HPDE6-E6E7 (cell line): Measurements from ENCODE around the gene A4GALT.

Experiments
- DNase-seq: peaks from one replicate; pipeline ENCODE4 v3.0.0; 2011; ENCODE audit warnings: missing footprints; ENCODE audit errors: extremely low spot score

A4GALT gene

GRCh38 chr22:42701694-42702093 lies 19.0 kb downstream of the A4GALT start:
- no peak for DNase-seq

DNA sequence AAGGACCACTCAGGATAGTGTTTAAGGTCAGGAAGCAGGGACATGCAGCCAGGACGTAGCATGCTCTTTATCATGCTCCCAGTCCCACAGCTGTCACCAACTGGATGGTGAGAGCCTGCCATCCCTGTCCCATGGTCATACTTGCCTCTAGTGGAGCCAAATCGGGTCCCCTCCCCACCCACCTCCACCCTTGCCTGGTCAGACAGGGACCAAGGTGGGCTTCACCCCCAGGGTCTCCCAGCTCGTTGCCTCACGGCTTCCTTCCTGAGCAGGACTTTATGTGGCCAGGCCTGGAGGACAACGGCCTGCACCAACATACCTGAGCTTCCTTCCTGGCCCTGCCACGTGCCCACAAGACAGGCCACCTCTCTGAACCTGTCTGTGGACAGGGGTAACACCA lies 19.8 kb downstream of the A4GALT start:
- DNase-seq, result no peak

- DNase-seq, result no peak
Measured at GRCh38 chr22:42700355-42700754, 20.3 kb downstream of the A4GALT start.

DNA sequence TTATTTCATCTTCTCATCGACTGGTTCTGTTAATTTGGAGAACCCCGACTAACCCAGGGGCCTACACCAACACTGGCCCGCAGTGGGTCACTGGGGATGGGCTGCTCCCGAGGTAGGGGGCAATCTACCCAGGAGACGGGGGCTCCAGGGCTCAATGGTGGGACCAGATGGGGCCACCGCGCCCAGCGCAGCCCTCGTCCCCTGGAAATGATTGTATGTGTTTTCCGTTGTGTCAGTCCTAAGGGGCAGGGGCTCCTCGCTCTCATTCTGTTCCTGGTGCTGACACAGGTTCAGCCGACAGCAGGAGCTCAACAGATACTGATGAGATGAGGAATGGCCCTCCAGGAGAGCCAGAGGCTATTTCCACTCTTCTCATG lies 20.7 kb downstream of the A4GALT start:
- no peak for DNase-seq

GRCh38 chr22:42699281-42699975 lies 21.2 kb downstream of the A4GALT start:
- no peak for DNase-seq

DNA sequence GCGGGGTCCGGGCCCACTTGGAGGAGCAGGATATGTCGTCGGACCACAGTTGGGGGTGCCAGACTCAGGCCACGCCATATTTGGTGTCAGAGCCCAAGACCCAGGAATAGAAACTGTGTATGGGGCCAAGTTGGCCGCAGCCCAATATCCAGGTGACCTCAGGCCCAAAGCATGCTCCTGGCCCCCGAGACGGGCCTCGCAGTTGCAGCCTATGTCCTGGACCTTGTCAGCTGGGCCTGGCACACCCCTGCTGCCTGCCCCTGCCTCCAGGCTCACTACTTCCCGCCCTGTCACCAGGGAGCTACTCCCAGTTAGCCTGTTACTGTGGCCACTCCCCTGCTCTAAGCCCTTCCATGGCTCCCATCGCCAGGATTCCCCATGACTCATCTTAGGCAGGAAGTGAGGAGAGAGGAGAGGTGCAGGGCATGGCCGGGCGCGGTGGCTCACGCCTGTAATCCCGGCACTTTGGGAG lies 23.1 kb downstream of the A4GALT start:
- DNase-seq, result peak; percentile 85

DNA sequence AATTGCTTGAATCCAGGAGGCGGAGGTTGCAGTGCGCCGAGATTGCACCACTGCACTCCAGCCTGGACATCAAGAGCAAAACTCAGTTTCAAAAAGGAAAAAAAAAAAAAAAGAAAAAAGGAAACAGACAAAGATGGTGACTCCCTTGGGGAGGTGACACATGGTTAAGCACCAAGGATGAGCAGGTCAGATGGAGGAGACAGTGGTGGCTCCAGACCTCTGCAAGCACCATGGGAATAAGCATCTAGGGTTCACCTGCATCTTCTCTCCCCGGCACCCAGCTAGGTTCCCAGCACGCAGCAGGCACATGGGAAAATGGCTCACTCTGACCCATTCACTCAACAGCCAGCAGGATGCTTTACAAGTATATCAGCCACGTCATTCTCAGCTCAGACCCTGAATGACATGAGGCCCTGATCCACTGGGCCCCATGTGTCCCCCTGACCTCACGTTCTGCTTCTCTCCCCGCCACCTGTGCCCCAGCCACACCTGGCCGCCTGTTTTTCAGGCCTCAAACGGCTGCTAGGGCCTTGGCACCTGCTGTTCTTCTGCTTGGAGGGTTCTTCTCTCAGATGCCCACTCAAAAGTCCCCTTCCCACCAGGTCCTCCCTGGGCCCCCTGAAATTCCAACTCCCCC lies 24.2 kb downstream of the A4GALT start:
- no peak for DNase-seq

DNA sequence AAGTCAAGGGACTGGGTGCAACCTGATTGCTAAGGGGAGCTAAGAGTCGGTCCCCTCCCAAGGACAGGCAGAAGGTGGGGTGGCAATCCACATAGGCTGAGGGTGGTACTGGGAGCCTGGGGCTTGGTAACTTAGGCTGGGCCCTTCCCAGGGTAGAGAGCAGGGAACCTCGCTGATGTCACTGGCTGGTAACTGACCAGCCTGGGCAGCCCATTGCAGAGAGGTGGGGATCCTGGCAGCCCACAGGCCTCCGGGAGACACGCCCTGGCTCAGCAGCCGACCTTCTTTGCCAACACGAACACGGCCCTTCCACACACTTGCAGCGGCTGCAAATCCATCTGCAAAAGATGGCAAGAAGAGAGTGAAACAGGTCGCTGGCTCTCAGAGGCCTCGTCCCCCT lies 25.4 kb downstream of the A4GALT start:
- DNase-seq, result no peak

- DNase-seq, result no peak
Measured at GRCh38 chr22:42693763-42694683, 26.6 kb downstream of the A4GALT start.

DNA sequence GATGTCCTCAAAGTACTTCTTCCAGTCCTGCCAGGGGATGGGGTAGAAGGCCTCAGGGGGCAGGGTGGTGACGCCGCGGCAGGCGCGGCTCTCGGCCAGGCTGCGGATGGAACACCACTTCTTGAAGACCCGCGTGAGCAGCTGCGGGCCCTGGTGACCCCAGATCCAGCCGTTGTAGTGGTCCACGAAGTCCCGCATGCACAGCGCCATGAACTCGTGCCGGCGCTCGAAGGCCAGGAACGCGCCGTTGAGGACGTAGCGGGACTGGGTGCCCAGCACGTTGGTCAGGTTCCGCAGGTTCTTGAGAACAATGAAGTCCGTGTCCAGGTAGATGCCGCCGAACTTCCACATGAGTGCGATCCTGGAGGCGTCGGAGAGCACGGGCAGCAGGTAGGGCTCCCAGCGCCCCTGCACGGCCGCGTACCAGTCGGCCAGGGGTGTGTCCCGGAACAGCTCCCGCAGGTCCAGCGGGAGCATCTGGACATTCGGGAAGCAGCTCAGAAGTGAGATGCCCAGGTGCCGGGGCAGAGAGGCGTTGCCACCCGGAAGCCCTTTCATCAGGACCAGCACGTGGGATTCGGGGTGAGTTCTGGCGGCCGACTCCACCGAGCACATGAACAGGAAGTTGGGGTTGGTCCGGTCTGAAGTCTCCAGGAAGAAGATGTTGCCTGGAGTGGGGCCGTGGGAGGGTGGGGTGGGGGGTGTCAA lies 27.5 kb downstream of the A4GALT start:
- DNase-seq, result no peak

GRCh38 chr22:42692239-42693054 lies 28.2 kb downstream of the A4GALT start:
- DNase-seq, result no peak

DNA sequence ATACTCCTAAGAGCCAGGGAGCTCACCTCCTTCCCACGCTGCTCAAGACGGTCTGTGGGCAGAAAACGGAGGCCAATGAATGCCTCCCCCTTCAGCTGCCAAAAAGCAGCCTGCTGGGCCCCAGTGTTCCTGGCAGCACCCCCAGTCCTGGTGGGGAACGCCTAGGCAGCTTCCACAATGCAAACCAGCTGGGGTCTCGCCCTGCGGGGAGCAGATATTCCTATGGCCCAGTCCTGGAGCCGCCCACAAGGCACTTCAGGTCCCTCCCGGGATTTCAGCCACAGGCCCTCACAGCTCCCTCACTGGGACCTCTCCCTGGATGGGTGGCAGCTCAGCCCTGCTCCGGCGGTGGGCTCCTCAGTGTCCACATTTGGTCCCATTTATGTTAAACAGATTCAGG lies 29.2 kb downstream of the A4GALT start:
- DNase-seq, result no peak

DNA sequence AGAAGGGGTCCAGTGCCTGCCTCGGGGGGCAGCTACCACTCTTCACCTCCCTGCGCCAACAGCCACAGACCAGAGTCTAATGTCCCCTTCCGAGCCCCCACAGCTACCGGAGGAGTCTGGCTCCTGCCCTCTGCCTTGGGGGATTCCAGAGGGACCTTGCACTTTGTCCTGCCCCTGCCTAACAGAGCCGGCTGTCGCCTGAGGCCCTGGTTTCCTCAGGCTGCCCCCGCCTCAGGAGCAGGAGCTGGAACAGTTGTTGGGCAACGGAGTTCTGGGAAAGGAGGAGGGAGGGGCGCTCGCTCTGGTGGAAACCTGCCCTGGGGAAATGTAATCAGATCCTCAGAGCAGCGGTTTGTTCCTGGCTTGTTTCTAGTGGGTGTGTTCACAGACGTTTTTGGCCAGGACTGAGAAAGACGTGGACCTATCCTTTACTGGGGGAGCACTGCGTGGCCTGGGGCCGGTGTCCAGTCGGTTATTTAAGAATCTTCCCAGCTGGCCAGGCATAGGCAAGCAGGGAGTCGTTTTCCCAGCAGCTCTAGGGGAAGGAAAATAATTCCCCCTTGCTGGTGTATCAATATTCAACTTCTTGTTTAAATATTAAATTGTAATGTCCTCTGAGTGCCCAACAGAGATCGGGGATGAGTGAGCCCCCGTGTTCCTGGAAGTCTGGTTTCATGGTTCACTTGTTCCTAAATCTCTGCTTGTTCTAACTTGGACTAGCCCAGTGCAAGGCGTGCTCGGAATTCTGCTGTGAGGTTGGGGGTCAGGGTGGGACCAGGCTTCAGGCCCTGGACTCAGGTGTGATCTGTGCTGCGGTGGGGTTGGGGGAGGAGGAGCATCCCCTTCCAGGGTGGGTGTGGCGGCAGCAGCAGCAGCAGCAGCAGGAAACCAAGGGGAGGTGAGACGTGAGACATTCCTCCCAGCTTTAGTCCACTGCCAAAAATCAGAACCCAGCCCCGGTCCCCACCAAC lies 32.1 kb downstream of the A4GALT start:
- peak; percentile 70 for DNase-seq

DNA sequence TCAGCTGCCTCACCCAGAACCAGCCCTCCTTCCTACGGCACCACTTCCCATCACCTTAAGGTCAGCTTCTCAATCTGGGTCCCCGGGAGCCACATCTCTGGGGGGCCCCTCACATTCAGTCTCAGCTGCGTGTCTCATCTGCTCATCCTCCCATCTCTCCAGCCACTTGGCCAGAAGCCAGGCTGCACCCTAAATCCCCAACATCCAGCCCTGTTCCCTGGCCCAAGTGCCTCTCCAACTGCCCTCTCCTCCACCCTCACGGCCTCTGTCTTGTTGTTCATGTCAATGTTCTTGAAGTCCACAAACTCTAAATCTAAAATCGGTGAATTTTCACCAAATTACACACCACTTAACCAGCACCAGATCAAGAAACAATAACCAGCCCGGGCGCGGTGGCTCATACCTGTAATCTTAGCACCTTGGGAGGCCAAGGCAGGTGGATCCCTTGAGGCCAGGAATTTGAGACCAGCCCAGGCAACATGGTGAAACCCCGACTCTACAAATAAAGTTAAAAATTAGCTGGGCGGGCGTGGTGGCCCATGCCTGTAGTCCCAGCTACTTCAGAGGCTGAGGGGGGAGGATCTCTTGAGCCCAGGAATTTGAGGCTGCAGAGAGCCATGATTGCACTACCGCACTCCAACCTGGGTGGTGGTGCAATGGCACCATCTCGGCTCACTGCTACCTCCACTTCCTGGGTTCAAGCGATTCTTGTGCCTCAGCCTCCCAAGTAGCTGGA lies 33.7 kb downstream of the A4GALT start:
- DNase-seq, result no peak

GRCh38 chr22:42685941-42686653 lies 34.6 kb downstream of the A4GALT start:
- DNase-seq, result no peak

DNA sequence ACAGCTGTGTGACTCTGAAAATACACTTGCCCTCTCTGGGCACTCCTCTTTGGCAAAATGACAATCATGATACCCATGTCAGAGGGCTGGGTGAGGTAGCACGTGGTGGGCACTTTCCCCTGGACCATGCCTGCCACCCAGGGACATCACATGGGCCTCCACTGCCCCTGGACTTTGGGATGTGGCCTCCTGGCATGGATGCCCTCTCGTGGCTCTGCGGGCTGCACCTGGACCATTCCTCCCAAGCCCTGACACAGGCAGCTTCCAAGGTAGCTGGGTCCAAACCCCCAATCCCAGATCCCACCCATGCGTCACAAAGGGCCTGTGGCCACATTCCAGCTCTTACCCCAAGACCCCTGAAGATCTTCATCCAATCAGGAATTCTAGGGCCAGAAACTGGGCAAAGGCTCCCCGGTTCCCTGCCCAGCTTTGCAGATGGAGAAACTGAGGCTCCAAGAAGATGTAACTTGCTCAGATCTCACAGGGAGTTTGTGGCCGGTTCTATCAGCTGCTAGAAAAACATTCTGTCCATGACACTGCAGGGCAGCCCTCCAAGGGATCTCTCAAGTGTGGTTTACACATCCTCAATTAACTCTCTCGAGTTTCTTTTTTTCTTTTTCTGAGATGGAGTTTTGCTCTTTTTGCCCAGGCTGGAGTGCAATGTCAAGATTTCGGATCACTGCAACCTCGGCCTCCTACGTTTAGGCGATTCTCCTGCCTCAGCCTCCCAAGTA lies 36.0 kb downstream of the A4GALT start:
- DNase-seq, result no peak

GRCh38 chr22:42683578-42684283 lies 36.9 kb downstream of the A4GALT start:
- no peak for DNase-seq
